Epithelial cell of esophagus (primary cell): ENCODE measurements around the gene ZWILCH.
A peak's percentile ranks its signal among the peaks of the same experiment; 100 is the strongest.
"Not testable (repeated sequence)": the region's sequence is repeated elsewhere in the genome, so short reads cannot be mapped to it uniquely, and the experiment has no call there.

ENCODE experiments used
- DNase-seq: peaks from one replicate; pipeline ENCODE4 v3.0.0; 2010; ENCODE audit warnings: low read depth
- H3K4me3 ChIP-seq: 2 replicates; pipeline ENCODE4 v1.5.1; 2011; ENCODE audit warnings: mild to moderate bottlenecking, low read length, control low read depth
- TF ChIP-seq, protein P1 (sequence below): IDR thresholded peaks from 2 replicates; pipeline ENCODE4 v1.5.1; 2011; ENCODE audit warnings: low read depth, mild to moderate bottlenecking, low read length, control low read depth, inconsistent platforms; ENCODE audit not compliant: insufficient read depth; ENCODE audit errors: missing control alignments

The ZWILCH gene

GRCh38 chr15:66494262-66494661 is 10.9 kb upstream of the ZWILCH start:
- no peak for DNase-seq
- TF ChIP-seq, protein P1, sequence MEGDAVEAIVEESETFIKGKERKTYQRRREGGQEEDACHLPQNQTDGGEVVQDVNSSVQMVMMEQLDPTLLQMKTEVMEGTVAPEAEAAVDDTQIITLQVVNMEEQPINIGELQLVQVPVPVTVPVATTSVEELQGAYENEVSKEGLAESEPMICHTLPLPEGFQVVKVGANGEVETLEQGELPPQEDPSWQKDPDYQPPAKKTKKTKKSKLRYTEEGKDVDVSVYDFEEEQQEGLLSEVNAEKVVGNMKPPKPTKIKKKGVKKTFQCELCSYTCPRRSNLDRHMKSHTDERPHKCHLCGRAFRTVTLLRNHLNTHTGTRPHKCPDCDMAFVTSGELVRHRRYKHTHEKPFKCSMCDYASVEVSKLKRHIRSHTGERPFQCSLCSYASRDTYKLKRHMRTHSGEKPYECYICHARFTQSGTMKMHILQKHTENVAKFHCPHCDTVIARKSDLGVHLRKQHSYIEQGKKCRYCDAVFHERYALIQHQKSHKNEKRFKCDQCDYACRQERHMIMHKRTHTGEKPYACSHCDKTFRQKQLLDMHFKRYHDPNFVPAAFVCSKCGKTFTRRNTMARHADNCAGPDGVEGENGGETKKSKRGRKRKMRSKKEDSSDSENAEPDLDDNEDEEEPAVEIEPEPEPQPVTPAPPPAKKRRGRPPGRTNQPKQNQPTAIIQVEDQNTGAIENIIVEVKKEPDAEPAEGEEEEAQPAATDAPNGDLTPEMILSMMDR, result no peak
- no peak overlapping the region for H3K4me3 ChIP-seq

DNA sequence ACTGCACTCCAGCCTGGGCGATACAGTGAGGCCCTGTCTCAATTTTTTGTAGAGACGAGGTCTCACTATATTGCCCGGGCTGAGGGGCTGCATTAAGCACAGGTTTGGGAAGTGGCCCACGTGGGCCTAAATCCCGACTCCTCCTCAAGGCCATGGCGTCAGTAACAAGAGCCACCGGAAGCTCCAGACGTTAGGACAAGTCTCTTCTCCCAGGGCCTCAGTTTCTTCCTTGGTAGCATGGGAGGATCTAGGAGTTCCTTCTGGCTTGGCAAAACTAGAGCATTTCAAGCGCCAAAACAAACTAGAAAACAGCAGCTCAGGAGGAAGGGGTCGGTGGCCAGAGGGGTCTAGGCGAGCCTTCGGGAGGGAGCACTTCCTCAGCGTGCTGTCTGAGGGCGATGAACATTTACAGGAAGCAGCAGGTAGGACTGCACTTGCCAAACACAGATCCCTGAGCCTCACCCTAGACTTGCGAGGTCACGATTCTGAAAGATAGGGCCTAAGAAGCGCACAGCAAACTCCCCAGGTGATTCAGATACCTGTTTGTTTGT is 8.1 kb upstream of the ZWILCH start:
- TF ChIP-seq, protein P1, result no peak
- no peak for DNase-seq
- peak overlapping the region; percentile 82 for H3K4me3 ChIP-seq

DNA sequence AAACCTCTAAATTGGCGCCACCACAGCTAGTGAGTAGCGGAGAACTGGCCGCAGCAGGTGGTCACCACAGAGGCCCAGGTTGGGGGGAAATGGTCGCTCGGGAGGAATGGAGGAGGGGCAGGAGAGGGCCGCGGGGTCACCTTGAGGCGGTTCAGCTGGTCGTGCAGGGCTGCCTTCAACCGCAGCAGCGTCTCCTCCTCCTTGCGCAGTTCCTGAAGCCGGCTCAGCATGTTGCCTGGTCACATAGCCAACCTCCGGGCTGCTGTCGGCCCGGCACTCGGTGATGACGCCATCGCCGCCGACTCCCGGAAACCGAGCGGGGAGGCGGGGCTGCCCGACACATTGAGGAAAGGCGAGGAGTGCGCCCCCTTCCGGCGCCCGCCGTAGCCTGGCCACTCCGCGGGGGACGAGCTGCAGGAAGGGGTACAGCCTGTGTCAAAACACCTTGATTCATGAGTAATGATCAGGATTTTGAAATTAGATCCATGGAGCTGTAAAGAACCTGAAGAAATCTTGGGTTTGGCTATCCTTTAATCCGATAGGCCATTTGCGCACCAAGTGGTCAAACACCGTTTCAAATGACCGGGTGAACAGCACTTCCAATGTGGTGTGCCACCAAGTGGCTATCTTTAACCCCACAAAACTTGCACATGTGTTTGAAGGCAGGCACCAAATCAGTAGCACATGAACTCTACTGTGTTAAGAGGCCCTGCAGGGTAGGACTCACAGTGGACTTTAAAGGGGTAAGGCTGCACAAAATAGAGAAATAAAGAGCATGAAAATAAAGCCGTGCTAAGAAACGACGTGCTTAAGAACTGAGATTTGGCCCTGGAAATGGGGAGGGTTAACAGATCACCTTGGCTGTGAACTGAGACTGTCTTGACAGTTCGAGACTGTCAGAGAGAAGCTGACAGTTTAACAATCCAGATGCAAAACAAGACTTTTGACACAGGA is 7.3 kb upstream of the ZWILCH start, which contains the start of gene SNAPC5:
Gene SNAPC5, minus strand, starts transcription at position 261 of the 954 bp plus-strand sequence. Its CDS starts 31 bp downstream, at position 230.
- peak within 1 kb of the TSS; percentile 82 for H3K4me3 ChIP-seq
- TF ChIP-seq, protein P1, result peak; percentile 86
- peak; percentile 98 for DNase-seq

DNA sequence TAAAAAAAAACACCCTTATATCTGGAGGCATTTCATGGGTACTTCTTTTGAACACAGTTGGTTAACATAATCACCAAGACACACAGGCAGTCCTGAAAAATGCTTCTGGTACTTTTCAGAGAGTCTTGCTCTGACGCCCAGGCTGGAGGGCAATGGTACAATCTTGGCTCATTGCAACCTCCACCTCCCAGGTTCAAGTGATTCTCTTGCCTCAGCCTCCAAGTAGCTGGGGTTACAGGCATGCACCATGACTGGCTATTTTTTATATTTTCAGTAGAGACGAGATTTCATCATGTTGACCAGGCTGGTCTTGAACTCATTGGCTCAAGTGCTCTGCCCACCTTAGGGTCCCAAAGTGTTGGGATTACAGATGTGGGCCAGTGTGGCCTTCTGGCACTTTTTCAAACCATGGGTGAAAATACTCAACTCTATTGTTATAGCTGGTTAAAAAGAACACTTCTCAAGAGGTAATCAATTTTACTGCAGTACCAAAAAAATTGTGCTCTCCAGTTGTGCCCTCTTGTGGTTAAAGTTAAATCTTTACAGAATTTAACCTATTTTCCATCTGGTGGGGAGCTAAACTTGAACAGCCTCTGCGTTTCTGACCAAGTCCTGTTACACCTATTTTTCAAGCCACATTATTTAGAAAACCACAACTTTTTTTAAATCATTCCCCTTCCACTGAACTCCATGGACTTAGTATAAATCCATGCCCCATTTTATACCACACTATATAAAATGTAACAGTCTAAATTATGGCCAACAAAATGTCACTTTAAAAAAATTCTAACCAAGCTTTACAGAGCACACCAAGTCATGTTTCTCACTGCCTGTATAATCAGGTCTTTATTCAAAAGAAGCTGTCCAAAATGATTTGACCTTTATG is 6.4 kb upstream of the ZWILCH start:
- TF ChIP-seq, protein P1, result peak; percentile 25
- no peak overlapping the region for H3K4me3 ChIP-seq
- no peak for DNase-seq

GRCh38 chr15:66500346-66500745 is 4.8 kb upstream of the ZWILCH start:
- H3K4me3 ChIP-seq, DNase-seq: not testable (repeated sequence)

GRCh38 chr15:66502491-66502890 is 2.6 kb upstream of the ZWILCH start:
- TF ChIP-seq, protein P1, result no peak
- DNase-seq, result no peak
- peak overlapping the region; percentile 100 for H3K4me3 ChIP-seq

- DNase-seq, result not testable (repeated sequence)
- H3K4me3 ChIP-seq, result peak overlapping the region; percentile 100
These were observed 2.0 kb upstream of the ZWILCH start for GRCh38 chr15:66503041-66503648.
